ENCODE measurements around the gene NISCH. TPM values are rescaled to one million over a fixed set of nuclear protein-coding genes. Genes with fewer than 3 reads are reported as not detected.

The NISCH gene
- total RNA-seq, 1 experiment from 2014 or later, result 104 TPM

DNA sequence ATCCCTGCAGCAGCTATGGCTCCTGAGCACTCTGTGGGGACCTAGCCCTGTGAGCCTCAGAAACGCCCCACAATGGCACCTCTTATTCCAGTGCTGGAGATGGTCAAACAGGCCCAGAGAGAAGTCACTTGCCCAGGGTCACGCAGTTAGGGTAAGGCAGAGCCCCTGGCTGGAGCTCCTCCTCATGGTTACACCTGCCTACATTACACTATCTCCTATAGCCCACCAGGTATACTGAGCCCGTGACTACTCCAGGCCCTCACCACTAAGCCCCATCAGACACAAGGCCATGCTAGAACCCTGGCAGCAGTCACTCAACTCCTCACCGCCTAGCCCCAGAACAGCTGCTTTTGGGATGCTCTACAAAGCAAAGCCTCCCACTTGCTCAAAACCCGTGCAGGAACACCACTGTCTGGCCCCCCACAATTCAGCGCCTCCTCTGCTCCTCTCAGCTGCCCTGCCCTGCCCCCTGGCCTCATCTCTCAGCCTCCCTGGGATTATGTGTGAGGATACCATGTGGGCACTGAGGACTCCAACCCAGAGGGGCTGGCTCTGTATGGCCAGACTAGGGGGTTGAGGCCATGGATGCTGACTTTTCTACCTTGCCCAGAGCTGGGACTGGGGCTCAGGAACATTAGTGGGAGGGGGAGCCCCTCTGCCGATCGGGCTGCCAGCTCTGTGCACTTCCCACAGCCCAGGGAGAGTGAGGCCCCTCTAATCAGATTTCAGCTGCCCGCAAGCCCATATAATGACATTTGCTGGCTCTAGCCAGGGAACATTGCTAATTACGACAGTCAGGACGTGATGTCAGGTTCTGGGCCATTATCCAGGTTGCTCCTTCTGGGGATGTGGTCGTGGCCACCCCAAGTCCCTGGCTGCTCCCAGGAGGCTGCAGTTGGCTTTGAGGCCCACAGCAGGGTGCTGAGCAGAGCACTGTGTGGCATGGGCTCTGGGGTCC lies 74.3 kb downstream of the NISCH start:
- Histone ChIP-seq H2BK15ac (ENCODE audit: low read depth, low read length) (no peak overlapping the region), H3K79me1 (ENCODE audit: insufficient read depth, low read depth, low read length, poor library complexity, severe bottlenecking) (no peaks in the 10 kb centered on the region), H3K23me2 (ENCODE audit: insufficient read length, low read depth, low read length, poor library complexity, severe bottlenecking) (peaks cover 14% of the 10 kb centered on the region), H4K20me1 (ENCODE audit: control insufficient read depth, insufficient read depth, insufficient read length) (no peaks in the 10 kb centered on the region), H3K14ac (ENCODE audit: insufficient read depth, low read length) (no peak overlapping the region), H3K27ac (ENCODE audit: insufficient read length, low read depth, low read length) (no peak overlapping the region), H2AK5ac (ENCODE audit: insufficient read length, low read length) (no peak overlapping the region), H4K8ac (replicated peaks; ENCODE audit: insufficient read length, low read depth, low read length) (no peak overlapping the region), H3K27me3 (ENCODE audit: insufficient read depth, low read length) (no peaks in the 10 kb centered on the region), H3K4ac (ENCODE audit: low read depth, low read length) (no peak overlapping the region), H3K9ac (ENCODE audit: extremely low read depth, insufficient read length, low read length) (no peak overlapping the region), H3K79me2 (ENCODE audit: insufficient read depth, low read length) (peaks cover 2% of the 10 kb centered on the region; the same call in 1 of the 2 replicates), H3T11ph (ENCODE audit: low read length) (no peak overlapping the region), H2BK20ac (ENCODE audit: low read depth, low read length, poor library complexity, severe bottlenecking) (no peak overlapping the region), H2BK5ac (ENCODE audit: insufficient read length, low read length) (no peak overlapping the region), H4K5ac (ENCODE audit: insufficient read length, low read depth, low read length) (no peak overlapping the region), H4K91ac (ENCODE audit: insufficient read length, low read depth, low read length) (no peak overlapping the region), H3K4me2 (ENCODE audit: insufficient read depth, insufficient read length, low read length) (no peak overlapping the region), H2BK12ac (ENCODE audit: insufficient read length, low read depth, low read length) (no peak overlapping the region), H3K56ac (ENCODE audit: insufficient read length, low read depth, low read length) (no peak overlapping the region), H3K18ac (ENCODE audit: insufficient read length, low read depth, low read length) (no peak overlapping the region), H3K23ac (ENCODE audit: insufficient read length, low read depth, low read length) (no peak overlapping the region), H3K4me1 (ENCODE audit: insufficient read depth, low read length) (no peaks in the 10 kb centered on the region), H3K9me3 (ENCODE audit: control insufficient read depth, low read depth, low read length) (no peaks in the 10 kb centered on the region), H2BK120ac (ENCODE audit: low read depth, low read length, poor library complexity, severe bottlenecking) (no peak overlapping the region), H2AFZ (ENCODE audit: low read length) (no peak overlapping the region)
- TF ChIP-seq, protein P1, sequence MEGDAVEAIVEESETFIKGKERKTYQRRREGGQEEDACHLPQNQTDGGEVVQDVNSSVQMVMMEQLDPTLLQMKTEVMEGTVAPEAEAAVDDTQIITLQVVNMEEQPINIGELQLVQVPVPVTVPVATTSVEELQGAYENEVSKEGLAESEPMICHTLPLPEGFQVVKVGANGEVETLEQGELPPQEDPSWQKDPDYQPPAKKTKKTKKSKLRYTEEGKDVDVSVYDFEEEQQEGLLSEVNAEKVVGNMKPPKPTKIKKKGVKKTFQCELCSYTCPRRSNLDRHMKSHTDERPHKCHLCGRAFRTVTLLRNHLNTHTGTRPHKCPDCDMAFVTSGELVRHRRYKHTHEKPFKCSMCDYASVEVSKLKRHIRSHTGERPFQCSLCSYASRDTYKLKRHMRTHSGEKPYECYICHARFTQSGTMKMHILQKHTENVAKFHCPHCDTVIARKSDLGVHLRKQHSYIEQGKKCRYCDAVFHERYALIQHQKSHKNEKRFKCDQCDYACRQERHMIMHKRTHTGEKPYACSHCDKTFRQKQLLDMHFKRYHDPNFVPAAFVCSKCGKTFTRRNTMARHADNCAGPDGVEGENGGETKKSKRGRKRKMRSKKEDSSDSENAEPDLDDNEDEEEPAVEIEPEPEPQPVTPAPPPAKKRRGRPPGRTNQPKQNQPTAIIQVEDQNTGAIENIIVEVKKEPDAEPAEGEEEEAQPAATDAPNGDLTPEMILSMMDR (conservative IDR thresholded peaks at IDR 0.05), result no peak
- peaks cover 12 to 15% of the 10 kb centered on the region in 2 experiments for H3K4me1 Mint-ChIP-seq
- H3K4me3 Mint-ChIP-seq, result peak overlapping the region in 1 of 2 experiments; percentile 46; a peak in 1 of 5 replicates
- H3K36me3 Mint-ChIP-seq (ENCODE audit: insufficient read depth in 1 of 3, low read depth in 3 of 3), result peaks cover 19 to 52% (median 50%) of the 10 kb centered on the region in 3 experiments; a peak in 6 of 7 replicates
- no peak for DNase-seq
- peak overlapping the region; percentile 65 to 87 (median 70); a peak in 4 of 7 replicates for H3K27ac Mint-ChIP-seq
- no CpG with 5 or more reads among the region's 12 CpGs for WGBS (ENCODE audit: extremely low coverage, insufficient read length, low lambda C conversion rate)
- H3K9me3 Mint-ChIP-seq, result no peaks in the 10 kb centered on the region
- H3K27me3 Mint-ChIP-seq (ENCODE audit: low read depth), result no peaks in the 10 kb centered on the region

Measured in H9 (cell line).